C4-2B (cell line): Measurements from ENCODE around the gene DPP8.
"Not testable (repeated sequence)": the region's sequence is repeated elsewhere in the genome, so short reads cannot be mapped to it uniquely, and the experiment has no call there.

Source experiments
- H3K27ac ChIP-seq: fragments of 450-650 bp; 2 replicates; pipeline ENCODE4 v1.5.1; 2017
- ZFX ChIP-seq: fragments of 450-650 bp; IDR thresholded peaks from 2 replicates; pipeline ENCODE4 v1.6.1; 2017
- TF ChIP-seq, protein P1 (sequence below): fragments of 450-650 bp; conservative IDR thresholded peaks from 2 replicates; pipeline ENCODE4 v1.5.1; 2017; ENCODE audit warnings: mild to moderate bottlenecking

Gene DPP8

DNA sequence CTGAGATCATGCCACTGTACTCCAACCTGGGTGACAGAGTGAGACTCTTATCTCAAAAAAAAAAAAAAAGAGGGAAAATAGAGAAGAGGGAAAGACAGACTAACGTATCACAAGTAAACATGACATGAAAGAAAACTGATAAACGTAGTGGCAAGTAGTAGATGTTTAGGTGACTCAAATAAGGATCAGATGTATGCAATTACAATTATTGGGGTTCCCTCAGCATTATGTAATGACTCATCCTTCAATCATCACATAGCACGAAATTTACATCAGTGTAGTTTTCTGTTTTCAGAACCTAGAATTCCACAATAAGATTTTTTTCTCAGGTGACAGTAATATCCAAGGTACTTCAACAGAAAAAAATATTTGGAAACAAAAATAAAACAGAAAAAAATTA lies 46.6 kb downstream of the DPP8 start:
- H3K27ac ChIP-seq = no peak overlapping the region
- no peak for TF ChIP-seq ZFX
- TF ChIP-seq, protein P1, sequence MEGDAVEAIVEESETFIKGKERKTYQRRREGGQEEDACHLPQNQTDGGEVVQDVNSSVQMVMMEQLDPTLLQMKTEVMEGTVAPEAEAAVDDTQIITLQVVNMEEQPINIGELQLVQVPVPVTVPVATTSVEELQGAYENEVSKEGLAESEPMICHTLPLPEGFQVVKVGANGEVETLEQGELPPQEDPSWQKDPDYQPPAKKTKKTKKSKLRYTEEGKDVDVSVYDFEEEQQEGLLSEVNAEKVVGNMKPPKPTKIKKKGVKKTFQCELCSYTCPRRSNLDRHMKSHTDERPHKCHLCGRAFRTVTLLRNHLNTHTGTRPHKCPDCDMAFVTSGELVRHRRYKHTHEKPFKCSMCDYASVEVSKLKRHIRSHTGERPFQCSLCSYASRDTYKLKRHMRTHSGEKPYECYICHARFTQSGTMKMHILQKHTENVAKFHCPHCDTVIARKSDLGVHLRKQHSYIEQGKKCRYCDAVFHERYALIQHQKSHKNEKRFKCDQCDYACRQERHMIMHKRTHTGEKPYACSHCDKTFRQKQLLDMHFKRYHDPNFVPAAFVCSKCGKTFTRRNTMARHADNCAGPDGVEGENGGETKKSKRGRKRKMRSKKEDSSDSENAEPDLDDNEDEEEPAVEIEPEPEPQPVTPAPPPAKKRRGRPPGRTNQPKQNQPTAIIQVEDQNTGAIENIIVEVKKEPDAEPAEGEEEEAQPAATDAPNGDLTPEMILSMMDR = no peak

DNA sequence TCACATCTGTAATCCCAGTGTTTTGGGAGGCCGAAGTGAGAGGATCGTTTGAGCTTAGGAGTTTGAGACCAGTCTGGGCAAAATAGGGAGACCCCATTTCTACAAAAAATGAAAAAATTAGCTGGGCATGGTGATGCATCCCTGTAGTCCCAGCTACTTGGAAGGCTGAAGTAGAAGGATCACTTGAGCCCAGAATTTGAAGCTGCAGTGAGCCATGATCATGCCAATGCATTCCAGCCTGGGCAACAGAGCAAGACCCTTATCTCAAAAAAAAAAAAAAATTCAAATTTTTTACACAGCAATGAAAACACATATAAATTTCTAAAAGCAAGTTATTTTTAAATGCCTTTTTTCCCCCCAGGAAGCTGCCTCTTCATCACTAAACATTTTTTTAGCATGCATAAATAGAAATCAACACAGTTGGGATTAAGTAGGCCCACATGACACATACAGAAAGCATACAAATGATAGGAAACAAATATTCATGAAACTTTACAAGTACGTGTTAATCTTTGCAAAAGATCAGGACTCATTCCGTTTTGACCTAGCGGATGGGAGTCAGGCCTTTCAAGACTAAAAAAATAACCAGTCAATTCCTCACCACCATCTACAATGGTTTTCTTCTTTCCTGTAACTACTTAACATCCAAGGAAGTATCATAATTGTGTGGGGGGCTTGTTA lies 49.1 kb downstream of the DPP8 start:
- no peak overlapping the region for H3K27ac ChIP-seq
- no peak for TF ChIP-seq ZFX
- TF ChIP-seq, protein P1 = no peak

DNA sequence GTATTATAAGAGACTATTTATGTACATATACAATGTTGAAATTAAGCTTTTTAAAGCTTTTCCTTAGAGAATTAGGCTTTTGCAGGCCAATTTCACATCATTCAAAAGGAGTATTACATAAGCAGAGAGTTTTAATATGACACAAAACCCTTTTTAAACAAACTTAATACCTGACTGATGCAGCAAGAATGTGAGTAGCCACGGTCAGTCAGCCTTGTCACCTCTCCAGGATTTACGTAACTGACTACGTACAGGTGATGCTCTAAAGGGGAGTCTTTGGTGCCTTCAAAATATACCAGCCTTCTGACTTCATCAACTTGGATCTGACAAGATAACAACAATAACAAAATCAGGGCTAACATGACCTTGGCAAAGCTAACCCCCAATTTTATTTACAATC lies 50.6 kb downstream of the DPP8 start:
- no peak for TF ChIP-seq ZFX
- TF ChIP-seq, protein P1 = no peak
- H3K27ac ChIP-seq = no peak overlapping the region

DNA sequence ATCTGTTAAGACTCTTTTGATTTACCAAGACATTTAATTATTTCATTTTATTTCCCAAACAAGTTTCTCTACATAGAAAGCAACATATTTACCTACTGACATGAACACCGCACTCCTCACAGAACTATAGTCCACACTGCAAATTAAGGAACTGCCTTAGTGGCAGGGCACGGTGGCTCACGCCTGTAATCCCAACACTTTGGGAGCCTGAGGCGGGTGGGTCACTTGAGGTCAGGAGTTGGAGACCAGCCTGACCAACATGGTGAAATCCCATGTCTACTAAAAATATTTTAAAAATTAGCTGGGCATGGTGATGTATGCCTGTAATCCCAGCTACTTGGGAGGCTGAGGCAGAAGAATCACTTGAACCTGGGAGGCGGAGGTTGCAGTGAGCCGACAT lies 54.4 kb downstream of the DPP8 start:
- not testable (repeated sequence) for H3K27ac ChIP-seq

DNA sequence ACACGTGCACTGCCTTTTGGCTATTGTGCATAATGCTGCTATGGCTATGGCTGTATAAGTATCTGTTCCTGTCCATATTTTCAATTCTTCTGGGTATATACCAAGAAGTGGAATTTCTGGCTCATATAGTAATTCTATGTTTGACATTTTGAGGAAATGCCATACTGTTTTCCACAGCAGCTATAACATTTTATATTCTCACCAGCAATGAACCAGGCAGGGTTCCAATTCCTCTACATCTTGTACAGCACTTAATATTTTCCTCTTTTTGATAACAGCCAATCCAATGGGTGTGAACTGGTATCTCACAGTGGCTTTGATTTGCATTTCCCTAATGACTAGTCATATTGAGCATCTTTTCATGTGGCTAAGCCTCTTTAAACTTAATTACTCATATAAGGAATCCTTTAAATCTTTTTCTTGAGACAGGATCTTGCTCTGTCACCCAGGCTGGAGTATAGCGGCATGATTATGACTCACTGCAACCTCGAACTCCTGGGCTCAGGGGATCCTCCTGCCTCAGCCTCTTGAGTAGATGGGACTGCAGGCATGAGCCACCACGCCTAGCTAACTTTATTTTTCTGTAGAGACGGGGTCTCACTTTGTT lies 56.6 kb downstream of the DPP8 start:
- H3K27ac ChIP-seq = no peak overlapping the region
- TF ChIP-seq ZFX = no peak

DNA sequence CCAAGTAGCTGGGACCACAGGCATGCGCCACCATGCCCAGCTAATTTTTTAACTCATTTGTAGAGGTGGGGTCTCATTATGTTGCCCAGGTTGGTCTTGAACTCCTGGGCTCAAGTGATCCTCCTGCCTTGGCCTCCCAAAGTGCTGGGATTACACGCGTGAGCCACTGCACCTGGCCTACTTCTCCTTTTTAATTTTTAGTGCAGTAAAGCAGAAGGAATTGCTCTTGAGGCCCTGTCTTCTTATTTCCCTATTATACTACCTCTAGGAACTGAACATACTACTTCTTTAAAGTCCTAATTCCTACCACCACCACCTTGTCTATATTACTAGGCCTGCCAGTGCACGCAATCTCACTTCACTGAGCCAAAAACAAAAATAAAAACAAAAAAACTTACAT lies 62.2 kb downstream of the DPP8 start:
- H3K27ac ChIP-seq = not testable (repeated sequence)

DNA sequence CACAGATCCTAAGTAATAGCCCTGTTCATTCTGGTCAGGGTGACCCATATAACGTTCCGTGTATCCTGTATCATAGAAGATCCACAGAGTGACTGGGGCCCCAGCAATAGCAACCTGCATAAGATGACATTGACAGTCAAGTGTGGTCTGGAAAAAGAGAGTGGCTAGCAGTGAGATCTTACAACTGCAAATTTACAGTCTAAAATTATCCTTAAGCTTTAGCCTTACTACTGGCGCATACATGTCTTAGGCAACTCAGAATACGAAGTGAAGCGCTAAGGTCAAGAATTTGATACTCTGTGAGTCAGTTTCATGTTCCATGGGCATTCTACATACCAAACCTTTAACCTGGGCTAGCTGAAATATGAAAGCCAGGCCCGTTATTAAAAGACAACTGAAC lies 65.5 kb downstream of the DPP8 start:
- no peak overlapping the region for H3K27ac ChIP-seq
- no peak for TF ChIP-seq ZFX
- TF ChIP-seq, protein P1 = no peak

DNA sequence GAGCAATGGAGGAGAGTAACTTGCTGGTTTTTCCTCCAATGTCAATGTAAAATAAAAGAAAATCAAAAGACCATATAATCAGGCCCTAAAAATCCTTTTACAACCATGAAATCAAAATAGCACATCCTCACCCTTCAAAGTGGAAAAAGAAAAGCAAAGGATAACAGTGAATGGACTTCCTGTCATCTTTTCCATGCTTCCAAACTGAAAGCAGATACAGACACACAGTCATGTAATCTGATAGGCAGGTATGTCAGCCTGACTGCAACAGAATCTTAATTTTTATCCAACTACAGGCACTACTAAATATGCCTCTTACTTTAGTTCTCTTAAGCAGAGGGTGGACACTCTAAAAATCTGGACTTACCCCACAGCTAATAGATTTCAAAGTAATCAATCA lies 66.9 kb downstream of the DPP8 start:
- H3K27ac ChIP-seq = no peak overlapping the region
- TF ChIP-seq, protein P1 = no peak
- TF ChIP-seq ZFX = no peak

DNA sequence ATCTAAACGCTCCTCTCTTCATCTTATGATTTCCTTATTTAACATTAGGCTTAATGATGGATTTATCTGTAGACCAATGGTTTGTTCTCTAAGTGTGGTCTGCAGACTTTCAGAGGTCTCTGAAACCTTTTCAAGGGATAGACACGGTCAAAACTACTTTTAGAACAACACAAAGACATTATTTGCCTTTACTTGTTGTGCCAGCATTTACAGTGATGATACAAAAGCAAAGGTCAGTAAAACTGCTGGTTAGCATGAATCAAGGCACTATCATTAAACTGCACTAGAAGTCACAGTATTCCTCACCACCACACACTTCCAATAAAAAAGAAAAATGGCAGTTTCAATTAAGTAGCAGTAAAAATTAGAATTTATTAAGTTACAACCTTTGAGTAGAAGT lies 70.3 kb downstream of the DPP8 start:
- TF ChIP-seq, protein P1 = no peak
- no peak for TF ChIP-seq ZFX
- H3K27ac ChIP-seq = no peak overlapping the region
